Measurements from ENCODE around the gene RCSD1.
A peak's percentile ranks its signal among the peaks of the same experiment; 100 is the strongest.

Gene RCSD1

GRCh38 chr1:167669209-167670124 is 39.4 kb downstream of the RCSD1 start:
- peak; percentile 8 for DNase-seq

GRCh38 chr1:167670563-167670962 is 40.5 kb downstream of the RCSD1 start:
- DNase-seq, result no peak

- no peak for DNase-seq
Observed at GRCh38 chr1:167671727-167672511, 41.9 kb downstream of the RCSD1 start.

GRCh38 chr1:167672831-167673230 is 42.8 kb downstream of the RCSD1 start:
- no peak for DNase-seq

- DNase-seq, result no peak
Observed at GRCh38 chr1:167673265-167673664, 43.2 kb downstream of the RCSD1 start.

GRCh38 chr1:167674156-167674555 is 44.1 kb downstream of the RCSD1 start:
- DNase-seq, result no peak

GRCh38 chr1:167675440-167675839 is 45.4 kb downstream of the RCSD1 start:
- DNase-seq, result no peak

- DNase-seq, result no peak
Observed at GRCh38 chr1:167676205-167676915, 46.3 kb downstream of the RCSD1 start.

- no peak for DNase-seq
Observed at GRCh38 chr1:167676916-167677848, 47.1 kb downstream of the RCSD1 start.

GRCh38 chr1:167678422-167678821 is 48.4 kb downstream of the RCSD1 start:
- no peak for DNase-seq

- no peak for DNase-seq
Observed at GRCh38 chr1:167678838-167679237, 48.8 kb downstream of the RCSD1 start.

GRCh38 chr1:167679714-167680113 is 49.7 kb downstream of the RCSD1 start:
- no peak for DNase-seq

GRCh38 chr1:167681024-167681423 is 51.0 kb downstream of the RCSD1 start:
- DNase-seq, result no peak

- no peak for DNase-seq
Observed at GRCh38 chr1:167681451-167682098, 51.5 kb downstream of the RCSD1 start.

- DNase-seq, result no peak
Observed at GRCh38 chr1:167683226-167683625, 53.2 kb downstream of the RCSD1 start.

GRCh38 chr1:167683641-167684502 is 53.8 kb downstream of the RCSD1 start:
- no peak for DNase-seq

- no peak for DNase-seq
Observed at GRCh38 chr1:167685844-167686243, 55.8 kb downstream of the RCSD1 start.

- DNase-seq, result peak; percentile 72
Observed at GRCh38 chr1:167687919-167688519, 58.0 kb downstream of the RCSD1 start.

GRCh38 chr1:167689567-167689920 is 59.5 kb downstream of the RCSD1 start:
- DNase-seq, result no peak

- no peak for DNase-seq
Observed at GRCh38 chr1:167690053-167690452, 60.0 kb downstream of the RCSD1 start.

Data from NCI-H2107 (cell line).